Skin epidermis (tissue), 12 donors: ENCODE measurements around the gene SMARCE1.
A peak's percentile ranks its signal among the peaks of the same experiment; 100 is the strongest.

Experiments used
- H3K27ac ChIP-seq, 21 experiments: fragments of 200-600 bp; sonication (generic) in 11 of 21; one replicate each; pipeline ENCODE4 v1.5.0; 2020; ENCODE audit warnings: mild to moderate bottlenecking in 3 of 21, inconsistent platforms in 2 of 21, moderate library complexity in 2 of 21
- H3K4me3 ChIP-seq, 7 experiments: fragments of 200-600 bp; sonication (generic) in 2 of 7; one replicate each; pipeline ENCODE4 v1.5.0; 2020; ENCODE audit warnings: inconsistent platforms in 2 of 7, mild to moderate bottlenecking in 2 of 7, moderate library complexity in 1 of 7

SMARCE1 gene

DNA sequence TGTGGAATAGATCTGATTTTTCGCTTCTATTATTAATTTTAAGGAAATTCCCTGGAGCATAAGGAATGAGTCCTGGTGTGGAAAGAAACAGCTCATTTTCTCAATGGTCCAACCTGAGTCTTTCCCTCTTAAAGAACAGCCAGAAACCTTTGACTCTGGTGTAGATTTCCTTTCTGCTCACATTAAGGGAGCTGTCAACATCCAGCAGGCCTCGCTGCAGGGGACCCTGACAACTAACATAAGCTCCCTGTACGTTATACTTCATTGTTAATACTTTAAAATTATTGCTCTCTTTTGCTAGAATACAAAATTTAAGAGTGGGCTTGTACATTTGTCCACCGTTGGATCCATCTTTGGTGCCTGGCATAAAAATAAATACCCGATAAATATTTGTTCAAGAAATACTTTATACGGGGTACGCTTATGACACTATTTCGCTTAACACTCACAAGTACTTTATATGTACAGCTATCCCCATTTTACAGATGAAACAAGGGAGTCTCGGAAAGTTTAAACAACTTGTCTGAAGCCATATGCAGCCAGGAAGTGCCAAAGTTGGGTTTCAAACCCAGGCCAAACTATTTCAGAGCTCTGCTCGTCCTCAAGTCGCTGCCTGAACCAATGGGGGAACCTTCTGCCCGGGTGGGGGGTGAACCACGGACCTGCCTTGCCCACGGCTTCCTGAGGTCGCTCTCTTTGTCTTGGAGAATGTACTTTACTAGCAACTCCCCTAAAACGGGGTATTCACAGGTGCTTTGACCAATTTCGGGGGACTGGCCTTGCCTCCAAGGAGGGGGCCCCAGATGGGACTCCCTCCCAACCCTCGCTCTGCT, 611 bp downstream of the SMARCE1 start:
- Histone ChIP-seq H3K27ac (peak overlapping the region; percentile 96 to 100 (median 99)), H3K4me3 (peak overlapping the region; percentile 63 to 96 (median 84))

DNA sequence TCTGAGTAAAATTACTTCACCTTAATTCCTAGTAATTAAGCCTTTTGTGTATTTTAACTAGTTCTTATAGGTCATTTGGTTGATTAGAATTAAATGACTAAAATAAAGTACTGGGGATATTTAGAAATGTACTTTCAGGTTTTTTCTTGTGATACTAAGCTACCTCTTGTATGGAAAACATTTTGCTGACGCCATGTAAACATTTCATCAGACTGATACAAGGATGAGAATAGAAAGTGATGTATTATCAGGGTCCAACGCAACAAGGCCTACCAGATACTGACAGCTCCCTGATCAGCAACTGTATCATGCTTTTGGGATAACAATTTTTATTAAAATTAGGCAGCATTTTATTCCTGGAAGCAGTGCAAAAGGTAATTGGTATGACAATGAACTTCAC, 1.7 kb downstream of the SMARCE1 start:
- H3K27ac ChIP-seq, result no peak overlapping the region
- H3K4me3 ChIP-seq, result no peak overlapping the region

DNA sequence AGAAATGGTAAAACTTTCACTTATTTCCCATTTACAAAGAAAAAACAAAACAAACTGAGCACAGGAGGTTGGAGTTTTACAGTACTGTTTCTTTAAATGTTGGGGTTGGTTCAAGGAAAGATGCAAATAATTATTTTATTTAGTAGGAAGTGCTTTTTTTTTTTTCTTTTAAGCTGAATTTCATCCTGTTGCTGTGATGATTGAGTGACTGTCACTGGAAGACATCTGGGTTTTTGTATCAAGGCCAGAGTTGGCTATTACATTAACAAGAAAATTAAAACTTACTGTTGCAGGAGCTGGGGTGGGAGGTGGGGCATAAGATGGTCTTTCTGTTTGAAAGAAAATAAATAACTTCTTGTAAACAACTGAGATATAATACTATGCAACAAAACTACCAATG, 2.3 kb downstream of the SMARCE1 start:
- Histone ChIP-seq H3K4me3 (no peak overlapping the region), H3K27ac (no peak overlapping the region)

DNA sequence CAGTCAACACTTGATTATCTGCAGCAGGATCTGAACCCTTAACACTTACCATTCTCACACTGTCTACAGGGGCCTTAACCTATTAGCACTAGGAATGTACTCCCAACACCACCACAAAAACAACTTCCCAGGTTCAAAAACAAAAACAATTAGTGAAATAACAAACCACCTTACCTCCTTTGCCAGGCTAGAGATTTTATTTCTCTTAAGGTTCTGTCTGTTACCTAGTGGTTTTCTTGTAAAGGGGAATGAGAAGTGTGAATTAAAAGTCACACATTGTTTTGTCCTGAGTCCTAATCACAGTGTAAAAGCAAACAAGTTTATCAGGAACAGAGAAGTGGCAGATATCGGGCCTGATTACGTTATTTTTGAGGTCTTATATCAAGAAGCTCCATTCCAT, 9.7 kb downstream of the SMARCE1 start:
- Histone ChIP-seq H3K27ac (no peak overlapping the region), H3K4me3 (no peak overlapping the region)

DNA sequence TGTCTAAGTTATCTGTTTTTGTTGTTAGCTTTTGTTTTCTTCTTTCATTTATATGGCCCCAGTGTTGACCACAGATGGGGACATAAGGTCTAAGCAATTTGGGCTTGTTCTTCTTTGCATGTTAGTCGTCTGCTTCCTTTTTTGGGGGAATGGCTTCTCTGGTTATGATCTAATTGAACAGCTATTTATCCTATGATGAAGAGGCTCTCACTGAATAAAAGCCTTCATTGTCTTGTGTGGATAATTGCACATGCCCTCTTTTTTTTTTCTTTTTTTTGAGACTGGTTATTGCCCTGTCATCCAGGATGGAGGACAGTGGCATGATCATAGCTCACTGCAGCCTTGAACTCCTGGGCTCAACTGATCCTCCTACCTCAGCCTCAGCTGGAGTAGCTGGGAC, 13.7 kb downstream of the SMARCE1 start:
- no peak overlapping the region for H3K4me3 ChIP-seq
- H3K27ac ChIP-seq, result no peak overlapping the region

DNA sequence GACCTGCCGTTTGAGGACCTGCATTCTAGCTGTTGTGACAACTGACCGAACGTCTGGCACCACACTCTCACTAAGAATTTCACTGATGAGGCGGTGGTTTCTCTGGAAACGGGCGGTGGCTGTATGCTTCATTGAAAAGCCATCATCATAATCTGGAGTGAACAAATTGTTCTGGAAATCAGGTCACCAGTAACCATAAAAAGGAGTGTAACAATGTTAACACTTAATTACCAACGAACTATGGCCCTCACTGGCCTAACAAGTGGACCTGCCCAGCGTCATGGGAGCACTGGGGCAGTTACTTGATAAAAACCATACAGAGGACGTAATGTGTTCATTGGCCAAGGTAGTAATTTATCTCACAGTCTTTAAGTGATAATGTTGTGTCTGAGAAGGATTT, 15.4 kb downstream of the SMARCE1 start:
- H3K27ac ChIP-seq, result no peak overlapping the region
- H3K4me3 ChIP-seq, result no peak overlapping the region

DNA sequence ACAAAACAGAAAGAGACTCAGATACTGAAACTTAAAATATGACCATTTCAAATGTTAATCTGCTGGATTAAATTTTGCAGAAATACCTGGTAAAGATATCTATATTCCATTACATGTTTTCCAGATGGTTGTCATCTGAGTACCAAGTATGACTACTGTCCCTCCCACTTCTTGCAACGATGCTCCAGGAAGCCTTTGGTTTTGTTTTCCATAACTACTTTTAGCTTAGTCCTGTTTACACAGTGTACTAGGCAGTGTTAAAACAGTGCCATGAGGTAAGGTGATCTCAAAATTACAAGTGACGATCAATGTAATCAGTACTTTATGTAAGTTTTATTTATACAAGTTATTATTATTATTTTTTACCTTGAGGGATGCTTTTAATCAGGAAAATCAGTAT, 17.8 kb downstream of the SMARCE1 start:
- Histone ChIP-seq H3K4me3 (no peak overlapping the region), H3K27ac (no peak overlapping the region)

DNA sequence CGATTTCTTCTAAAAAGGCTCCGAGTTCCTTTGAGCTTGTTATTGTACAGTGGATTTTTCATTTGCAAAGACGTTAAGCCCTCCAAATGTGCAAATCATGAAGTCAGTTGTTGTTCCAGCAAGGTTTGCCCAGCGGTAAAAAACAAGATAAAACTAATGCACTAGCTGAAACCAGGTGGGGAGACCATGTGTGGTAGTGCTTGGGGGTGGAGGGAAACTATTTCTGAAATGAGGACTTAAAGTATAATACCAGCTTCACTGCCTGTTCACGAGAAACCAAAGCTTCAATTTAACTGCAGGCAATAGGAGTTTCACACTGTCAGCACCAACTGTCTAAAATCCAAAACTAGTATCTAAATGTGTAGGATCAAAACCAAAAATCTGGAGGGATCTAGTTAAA, 22.3 kb downstream of the SMARCE1 start:
- Histone ChIP-seq H3K4me3 (no peak overlapping the region), H3K27ac (peak overlapping the region in 1 of 21 experiments; percentile 48)

DNA sequence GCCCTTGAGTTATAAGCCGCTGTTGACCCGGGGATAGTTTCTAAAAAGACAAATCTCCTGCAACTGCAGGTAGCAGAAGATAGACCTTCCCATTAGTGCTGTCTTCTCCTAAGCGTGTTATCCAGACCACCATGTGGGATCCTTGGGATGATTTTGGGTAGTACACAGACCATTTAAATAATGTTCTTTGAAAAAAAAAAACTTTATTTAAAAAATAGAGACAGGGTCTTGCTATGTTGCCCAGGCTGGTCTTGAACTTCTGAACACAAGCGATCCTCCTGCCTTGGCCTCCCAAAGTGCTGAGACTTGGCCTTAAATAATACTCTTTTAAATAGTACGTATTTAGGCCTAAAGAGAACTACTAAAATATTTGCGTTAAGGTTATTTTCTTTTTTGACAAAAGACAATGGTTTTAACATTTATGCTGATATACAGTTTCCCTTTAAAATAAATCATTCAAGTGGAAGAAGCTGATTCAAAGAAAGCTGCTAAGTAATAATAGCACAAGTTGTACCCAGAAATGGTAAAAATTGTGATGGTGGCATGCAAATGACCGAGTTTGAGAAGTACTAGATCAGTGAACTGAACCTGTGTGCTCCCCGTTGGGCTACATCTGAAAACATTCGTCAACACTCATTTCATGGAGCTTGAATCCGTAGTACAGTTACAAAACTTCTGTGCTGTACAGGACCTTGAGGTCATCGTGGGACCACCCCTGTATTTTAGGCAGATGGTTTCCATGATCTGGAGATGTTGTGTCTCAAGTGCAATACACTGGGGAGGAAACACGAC, 24.0 kb downstream of the SMARCE1 start:
- Histone ChIP-seq H3K4me3 (no peak overlapping the region), H3K27ac (no peak overlapping the region)

DNA sequence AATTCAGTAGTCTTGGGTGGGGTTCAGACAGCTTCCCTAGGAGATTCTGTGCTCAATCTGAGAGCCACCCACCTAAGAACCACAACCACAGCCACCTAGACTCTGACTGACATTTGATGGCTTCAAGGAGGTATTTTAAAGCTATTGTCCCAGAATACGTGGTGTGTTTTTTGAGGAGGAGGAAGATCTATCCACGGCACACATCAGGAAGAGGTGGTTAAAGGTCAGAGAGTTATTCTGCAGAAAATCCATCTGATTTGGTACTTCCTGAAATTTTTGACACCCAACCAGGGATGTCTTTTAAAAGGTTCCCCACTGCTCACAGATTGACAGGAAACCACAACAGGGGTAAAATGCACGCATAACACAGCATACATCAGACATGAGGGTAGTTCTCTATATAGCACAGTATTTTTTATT, 25.1 kb downstream of the SMARCE1 start:
- Histone ChIP-seq H3K27ac (peak overlapping the region in 1 of 21 experiments; percentile 24), H3K4me3 (no peak overlapping the region)

DNA sequence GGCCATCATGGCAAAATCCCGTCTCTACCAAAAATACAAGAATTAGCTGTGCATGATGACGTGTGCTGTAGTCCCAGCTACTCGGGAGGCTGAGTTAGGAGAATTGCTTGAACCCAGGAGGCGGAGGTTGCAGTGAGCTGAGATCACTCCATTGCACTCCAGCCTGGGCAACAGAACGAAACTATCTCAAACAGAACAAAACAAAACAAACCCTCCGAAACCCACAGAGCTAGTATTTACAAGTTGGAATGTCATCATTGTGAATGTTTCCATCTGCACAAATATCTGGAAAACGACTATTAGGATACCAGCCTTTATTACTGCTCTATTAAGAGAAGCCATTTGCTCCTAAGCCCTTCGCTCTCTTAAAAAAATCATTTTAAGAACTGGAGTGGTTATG, 26.0 kb downstream of the SMARCE1 start:
- peak overlapping the region in 1 of 21 experiments; percentile 4 for H3K27ac ChIP-seq
- no peak overlapping the region for H3K4me3 ChIP-seq

DNA sequence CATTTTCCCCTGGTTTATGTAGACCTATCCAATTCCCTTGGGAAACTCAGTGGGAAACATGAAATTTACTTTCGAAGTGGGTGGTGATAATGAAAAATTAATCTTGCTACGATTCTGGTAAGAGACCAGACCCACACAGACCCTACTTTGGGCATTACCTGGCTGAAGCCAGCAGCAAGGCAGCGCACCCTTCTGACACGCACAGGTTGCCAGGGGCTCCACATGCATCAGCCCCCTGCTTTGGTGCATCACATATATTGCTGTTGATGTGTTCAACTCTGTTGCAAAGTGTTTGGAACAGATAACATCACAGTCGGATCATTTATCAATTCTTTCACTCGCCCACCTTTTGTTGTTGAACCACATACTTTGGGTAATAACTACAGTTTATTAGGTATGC, 26.6 kb downstream of the SMARCE1 start:
- no peak overlapping the region for H3K4me3 ChIP-seq
- H3K27ac ChIP-seq, result peak overlapping the region in 1 of 21 experiments; percentile 4

DNA sequence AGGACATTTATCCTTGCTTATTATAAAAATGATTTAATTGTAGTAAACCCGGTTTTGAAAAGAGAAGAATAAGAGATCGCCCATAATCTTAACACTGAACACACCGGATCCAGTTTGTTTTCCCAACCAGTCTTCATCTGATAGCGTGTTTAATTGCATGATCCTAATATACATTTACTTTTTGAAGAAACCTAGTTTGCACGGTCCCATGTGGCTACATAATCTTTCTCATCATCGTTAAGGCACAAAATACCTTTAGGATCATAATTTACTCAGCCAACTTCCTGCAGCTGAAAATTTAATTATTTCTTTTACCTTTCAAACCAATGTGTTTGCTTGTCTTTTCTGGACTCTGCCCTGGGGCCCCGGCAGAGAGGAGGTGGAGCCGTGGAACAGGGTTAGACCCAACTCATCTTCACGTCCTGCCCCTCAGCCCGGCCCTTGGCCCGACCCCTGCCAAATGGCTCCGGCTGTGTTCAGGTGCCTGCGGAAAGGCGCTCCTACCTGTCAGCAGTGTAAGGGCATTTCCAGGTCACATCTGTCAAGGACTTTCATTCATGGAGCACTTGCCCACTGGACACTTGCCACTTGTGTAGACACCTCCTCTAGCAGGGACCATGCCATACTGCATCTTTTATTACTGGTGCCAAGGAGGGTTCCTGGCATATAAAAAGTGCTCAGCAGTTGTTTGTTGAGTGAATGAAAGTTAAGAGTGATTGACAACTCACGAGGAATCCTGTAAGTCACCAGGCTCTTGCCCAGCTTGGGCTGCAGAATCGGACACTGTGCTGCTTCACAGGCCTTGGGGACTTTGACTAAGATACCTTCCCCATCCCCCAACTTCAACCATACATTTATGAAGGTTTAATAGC, 28.6 kb downstream of the SMARCE1 start:
- Histone ChIP-seq H3K27ac (no peak overlapping the region), H3K4me3 (no peak overlapping the region)

DNA sequence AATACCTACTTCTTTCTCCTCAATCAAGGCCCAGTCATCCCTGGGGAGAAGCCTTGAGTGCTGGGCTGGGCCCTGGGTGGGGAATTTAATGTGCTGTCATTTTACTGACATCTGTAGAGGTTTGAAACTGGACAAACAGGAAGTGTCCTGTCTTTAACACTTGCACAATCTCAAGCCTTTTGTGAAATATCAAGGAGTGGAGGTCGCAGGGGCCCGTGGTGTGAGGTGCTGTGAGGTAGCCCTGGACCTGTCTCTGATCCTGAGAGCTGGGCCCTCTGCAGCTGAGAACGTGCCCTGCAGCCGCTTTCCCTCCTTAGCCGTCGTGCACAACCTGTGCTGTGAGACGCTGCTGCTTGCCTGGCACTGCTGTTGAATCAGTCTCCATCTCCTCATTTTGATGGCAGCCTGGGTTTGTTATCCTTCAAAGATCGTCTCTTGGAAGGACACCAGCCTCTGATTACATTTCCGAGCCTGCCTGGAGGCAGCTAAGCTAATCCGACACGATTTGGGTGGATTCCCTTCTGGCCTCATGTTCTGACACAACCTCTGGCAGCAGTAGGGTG, 29.9 kb downstream of the SMARCE1 start:
- Histone ChIP-seq H3K4me3 (no peak overlapping the region), H3K27ac (peak overlapping the region in 3 of 21 experiments; percentile 31 to 64 (median 61))

DNA sequence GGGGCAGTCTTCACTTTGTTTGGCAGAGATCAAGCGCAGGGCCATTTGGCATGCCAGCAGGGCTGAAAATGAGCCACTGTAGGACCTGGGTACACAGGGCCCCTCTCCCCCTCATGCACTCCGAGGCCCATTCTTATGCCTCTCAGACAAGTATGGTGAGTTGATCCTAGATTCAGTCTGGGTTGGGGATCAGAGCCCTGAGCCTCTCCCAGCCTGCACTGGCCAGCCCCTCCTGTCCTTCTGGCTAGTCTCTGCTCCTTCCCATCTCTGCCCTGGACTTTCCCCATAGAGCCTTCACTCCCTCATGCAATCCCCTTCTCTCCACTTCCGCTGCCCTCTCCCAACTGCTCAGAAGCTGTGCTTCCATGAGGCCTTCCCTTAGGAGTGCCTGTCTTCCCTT, 31.0 kb downstream of the SMARCE1 start:
- Histone ChIP-seq H3K27ac (peak overlapping the region in 2 of 21 experiments; percentile 31 to 64), H3K4me3 (no peak overlapping the region)

DNA sequence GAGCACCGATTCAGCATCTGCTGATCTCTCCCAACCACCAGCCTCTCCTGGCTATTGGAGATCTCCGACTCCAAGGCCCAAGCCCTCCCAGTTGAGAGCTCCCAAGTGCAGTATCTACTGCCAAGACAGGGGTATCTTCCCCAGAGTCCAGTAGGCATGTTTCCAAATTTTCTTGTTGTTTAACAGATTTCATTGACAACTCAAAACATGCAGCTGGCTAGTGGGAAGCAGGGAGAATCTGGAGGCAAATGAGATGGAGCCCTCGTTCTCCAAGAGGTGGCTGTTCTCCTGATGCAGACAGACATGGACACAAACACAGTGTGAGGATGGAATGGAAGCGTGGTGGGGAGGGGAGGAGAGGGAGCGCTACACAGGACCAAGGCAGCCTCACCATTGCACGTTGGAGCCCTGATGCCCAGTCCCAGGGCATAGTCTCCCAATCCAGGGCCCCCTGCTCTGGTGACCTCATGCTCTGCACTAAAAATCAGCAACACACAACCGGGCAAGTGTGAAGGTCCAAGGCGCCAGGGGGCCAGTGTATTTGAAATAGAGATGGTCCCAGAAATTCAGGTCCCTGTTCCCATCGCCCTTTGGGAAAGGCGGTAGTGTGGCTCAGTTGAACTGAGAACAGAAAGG, 31.7 kb downstream of the SMARCE1 start:
- peak overlapping the region in 3 of 21 experiments; percentile 7 to 77 (median 64) for H3K27ac ChIP-seq
- no peak overlapping the region for H3K4me3 ChIP-seq

DNA sequence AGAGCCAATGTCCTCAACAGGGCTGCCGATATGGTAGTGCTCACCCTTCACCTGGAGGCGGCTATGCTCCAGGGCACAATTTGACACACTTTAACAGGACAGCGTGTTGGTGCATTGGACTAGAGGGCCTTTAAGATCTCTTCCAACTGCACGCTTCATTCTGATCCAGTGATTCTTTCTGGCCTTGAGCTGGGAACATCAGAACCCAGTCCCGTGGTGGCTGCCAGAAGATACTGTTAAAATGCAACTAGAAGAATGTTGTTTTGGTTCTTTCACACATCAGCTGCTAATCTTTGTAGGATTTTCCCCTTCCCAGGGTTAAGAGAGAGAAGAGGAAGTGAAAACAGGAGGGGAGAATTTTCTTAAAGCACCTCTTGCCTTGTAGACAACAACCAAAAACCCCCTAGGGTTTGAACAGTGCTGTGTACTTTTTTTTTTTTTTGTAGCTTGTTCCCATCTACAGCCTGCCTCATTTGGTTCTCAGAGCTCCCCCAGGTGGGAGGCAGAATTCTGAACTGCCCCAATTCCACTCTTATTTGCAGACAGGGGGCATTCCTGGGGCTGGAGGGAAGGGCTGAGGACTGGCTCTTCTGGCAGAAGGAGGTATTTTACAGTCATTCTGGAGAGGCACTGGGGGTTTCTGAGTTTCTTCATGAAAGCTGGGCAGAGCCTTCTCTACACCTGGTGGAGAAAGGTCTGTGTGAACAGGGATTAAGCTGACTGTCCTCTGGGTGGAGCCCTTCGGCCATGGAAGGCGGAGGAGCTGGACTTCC, 32.4 kb downstream of the SMARCE1 start:
- no peak overlapping the region for H3K4me3 ChIP-seq
- peak overlapping the region in 5 of 21 experiments; percentile 24 to 77 (median 49) for H3K27ac ChIP-seq

DNA sequence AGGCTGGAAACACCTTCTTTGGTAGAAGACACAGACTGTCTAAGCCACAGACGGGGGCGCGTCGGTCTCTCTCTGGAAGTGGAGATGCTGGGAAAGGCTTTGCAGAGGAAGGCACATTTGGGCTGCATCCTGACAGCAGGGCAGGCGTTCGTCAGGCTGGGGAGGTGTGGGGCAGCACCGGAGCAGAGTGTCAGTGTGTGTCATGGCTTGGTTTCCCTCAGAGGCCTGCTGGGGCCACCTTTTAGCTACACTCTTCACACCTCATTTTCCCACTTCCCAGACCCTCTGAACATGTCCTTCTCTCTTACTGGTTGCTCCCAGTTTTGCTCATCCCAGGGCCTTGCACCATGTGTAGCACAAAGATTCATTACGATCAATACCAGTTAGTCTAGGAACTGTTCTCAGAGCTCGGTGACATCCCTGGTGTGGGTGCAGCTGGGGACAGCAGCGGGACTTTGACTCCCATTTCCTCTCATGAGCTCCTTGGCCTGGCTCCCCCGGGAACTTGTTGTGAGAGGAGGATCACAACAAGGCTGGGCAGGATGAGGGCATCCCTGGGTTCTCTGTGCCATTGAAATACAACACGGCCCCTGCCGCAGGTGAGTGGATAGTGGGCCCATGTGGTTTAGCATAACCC, 33.1 kb downstream of the SMARCE1 start:
- Histone ChIP-seq H3K4me3 (no peak overlapping the region), H3K27ac (peak overlapping the region in 5 of 21 experiments; percentile 24 to 77 (median 49))
